ENCODE results near the gene CRK.
A peak's percentile ranks its signal among the peaks of the same experiment; 100 is the strongest.
"Not testable (repeated sequence)": the region's sequence is repeated elsewhere in the genome, so short reads cannot be mapped to it uniquely, and the experiment has no call there.

The CRK gene

DNA sequence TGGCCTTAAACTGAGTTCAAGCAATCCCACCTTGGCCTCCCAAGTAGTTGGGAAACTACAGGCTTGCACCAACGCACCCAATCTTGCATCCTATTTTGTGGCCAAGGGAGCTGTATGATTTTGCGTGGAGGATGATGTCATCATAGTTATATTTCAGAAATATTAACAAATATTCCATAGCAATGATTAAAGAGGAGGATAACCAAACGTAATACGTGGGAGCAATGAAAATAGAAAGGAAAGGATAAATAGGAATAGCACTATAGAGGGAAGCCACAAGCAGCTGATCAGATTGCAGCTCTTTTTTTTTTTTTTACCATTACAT lies 53.8 kb downstream of the CRK start:
- TF ChIP-seq, protein P1, sequence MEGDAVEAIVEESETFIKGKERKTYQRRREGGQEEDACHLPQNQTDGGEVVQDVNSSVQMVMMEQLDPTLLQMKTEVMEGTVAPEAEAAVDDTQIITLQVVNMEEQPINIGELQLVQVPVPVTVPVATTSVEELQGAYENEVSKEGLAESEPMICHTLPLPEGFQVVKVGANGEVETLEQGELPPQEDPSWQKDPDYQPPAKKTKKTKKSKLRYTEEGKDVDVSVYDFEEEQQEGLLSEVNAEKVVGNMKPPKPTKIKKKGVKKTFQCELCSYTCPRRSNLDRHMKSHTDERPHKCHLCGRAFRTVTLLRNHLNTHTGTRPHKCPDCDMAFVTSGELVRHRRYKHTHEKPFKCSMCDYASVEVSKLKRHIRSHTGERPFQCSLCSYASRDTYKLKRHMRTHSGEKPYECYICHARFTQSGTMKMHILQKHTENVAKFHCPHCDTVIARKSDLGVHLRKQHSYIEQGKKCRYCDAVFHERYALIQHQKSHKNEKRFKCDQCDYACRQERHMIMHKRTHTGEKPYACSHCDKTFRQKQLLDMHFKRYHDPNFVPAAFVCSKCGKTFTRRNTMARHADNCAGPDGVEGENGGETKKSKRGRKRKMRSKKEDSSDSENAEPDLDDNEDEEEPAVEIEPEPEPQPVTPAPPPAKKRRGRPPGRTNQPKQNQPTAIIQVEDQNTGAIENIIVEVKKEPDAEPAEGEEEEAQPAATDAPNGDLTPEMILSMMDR (IDR thresholded peaks at IDR 0.05; ENCODE audit: low read depth, low read length) = no peak

DNA sequence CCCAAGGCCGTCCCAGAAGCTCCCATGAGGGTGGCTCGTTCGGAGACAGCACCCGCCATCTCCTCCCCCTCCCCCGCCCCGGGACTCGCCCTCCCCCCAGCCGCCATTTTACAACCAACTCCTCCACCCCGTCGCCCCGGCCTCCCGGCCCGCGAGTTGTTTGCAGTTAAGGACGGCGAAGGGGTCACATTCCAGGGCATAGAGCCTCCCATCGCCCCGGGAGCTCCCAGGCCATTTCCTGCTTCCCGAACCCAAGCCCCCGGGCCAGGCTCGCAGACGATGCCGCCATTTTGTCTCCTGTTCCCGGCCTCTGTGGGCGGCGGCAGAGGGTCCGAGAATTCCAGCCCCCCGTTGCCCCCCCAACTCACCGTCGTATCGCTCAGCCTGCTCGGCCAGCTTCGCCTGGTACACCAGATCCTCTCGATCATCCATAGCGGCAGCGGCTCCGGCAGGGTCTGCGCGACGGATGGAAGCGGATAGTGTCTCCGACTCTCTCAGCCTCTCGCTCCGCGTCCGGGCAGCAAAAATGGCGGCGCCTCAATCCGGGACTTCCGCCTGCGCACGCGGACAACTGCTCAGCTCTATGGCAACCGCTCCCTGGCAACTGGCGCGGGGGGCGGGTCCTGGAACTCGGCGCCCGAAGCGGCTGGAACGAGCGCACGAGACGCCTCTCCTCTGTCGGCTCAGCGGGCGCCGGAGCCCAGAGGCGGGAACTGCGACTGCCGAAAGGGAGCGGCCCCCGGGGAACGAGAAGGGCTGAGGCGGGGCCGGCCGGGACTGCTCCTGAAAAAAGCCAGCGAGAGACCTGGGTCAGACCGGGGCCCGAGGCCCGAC lies 56.1 kb downstream of the CRK start, which contains the start of gene YWHAE:
TSS of gene YWHAE (minus strand) at position 544 of the 834 bp plus-strand sequence. CDS start at position 432, 112 bp downstream.
- peak; percentile 83 for DNase-seq (ENCODE audit: extremely low read depth, low read depth)
- TF ChIP-seq, protein P1 (IDR thresholded peaks at IDR 0.05; ENCODE audit: low read depth, low read length) = no peak

More for the DNA sequence above, 53.8 kb downstream of the CRK start:
- no peak for DNase-seq (ENCODE audit: extremely low read depth, low read depth)

DNA sequence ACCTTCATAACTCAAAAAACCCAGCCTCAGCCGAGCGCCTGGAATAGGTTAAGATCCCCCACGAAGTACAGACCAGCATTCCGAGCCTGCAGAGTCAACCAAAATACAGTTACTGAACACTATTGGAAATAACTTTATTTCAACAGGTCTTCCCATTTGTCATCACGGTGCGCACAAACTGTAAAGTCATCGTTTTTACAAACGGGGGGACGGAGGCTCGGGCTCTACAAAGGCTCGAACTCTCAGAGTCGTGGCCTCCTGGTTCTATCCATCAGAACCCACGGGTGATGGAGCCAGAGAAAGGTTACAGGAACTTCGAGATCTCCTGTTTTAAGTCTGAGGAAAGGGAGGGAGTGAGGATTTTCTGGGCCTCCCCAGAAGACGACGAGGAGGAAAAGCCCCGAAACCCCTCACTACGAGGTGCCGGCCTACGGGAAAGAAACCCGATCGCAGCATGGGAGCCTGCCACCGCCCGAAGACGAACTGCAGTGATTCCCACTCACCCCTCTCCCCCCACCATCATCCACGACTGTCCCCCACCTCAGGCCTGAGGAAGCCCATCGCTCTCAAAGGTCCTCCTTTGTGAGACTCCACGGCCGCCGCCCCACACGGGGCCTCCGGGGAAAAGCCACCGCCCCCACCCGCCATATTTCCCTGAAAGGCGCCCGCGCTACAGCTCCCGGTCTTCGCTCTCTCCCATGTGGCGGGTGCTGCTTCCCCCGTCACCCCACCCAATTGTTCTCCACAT lies 56.9 kb downstream of the CRK start:
- DNase-seq (ENCODE audit: extremely low read depth, low read depth) = no peak
- TF ChIP-seq, protein P1 (IDR thresholded peaks at IDR 0.05; ENCODE audit: low read depth, low read length) = no peak

DNA sequence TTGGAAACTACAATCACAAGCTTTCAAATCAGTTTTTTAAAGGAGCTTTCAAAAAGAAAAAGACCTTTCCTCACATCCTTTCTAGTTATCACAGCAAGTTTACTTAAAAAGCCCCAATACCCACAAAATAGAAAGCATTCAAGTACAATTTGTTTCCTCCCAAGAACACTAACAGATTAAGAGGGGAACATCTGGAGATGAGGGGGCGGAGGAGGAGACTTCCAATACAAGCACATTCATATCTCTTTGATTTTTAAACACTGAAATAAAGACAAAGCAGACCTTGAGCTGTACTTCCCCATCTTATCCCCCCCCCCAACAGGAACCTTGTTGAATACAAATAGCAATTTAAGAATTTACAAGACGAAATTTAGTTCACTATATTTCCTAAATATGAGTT lies 58.0 kb downstream of the CRK start:
- TF ChIP-seq, protein P1 (IDR thresholded peaks at IDR 0.05; ENCODE audit: low read depth, low read length) = no peak
- DNase-seq (ENCODE audit: extremely low read depth, low read depth) = no peak

DNA sequence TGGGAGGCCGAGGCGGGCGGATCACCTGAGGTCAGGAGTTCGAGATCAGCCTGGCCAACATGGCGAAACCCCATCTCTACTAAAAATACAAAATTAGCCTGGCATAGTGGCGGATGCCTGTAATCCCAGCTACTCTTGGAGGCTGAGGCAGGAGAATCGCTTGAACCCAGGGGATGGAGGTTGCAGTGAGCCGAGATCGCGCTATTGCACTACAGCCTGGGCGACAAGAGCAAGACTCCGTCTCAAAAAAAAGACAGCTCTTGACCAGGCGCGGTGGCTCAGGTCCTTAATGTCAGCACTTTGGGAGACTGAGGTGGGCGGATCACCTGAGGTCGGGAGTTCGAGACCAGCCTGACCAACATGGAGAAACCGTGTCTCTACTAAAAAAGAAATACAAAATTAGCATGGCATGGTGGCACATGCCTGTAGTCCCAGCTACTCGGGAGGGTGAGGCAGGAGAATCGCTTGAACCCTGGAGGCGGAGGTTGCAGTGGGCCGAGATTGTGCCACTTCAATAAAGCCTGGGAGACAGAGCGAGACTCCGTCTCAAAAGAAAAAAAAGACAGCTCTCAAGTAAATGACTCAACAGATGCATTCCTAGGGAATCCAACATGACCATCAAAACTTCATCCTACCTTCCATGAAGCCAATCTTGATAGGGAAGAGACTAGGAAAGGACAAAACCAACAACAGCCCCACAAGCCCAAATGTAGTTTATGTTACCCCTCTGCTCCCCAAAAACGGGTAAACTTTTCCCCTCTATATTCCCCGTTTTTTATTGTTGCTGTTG lies 60.0 kb downstream of the CRK start:
- not testable (repeated sequence) for DNase-seq (ENCODE audit: extremely low read depth, low read depth)

DNA sequence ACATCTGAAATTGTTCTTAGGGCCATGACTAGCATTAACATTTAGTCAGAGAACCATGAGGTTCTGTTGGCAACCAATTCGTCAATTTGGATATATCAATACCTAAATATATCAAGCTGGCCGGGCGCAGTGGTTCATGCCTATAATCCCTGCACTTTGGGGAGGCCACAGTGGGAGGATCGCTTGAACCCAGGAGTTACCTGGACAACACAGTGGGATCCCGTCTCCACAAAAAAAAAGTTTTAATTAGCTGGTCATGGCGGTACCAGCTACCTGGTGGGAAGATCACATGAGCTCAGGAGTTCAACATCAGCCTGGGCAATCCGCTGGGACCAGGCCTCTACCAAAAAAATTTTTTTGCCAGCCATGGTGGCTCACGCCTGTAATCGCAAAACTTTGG lies 64.5 kb downstream of the CRK start:
- TF ChIP-seq, protein P1 (IDR thresholded peaks at IDR 0.05; ENCODE audit: low read depth, low read length) = no peak
- DNase-seq (ENCODE audit: extremely low read depth, low read depth) = no peak

DNA sequence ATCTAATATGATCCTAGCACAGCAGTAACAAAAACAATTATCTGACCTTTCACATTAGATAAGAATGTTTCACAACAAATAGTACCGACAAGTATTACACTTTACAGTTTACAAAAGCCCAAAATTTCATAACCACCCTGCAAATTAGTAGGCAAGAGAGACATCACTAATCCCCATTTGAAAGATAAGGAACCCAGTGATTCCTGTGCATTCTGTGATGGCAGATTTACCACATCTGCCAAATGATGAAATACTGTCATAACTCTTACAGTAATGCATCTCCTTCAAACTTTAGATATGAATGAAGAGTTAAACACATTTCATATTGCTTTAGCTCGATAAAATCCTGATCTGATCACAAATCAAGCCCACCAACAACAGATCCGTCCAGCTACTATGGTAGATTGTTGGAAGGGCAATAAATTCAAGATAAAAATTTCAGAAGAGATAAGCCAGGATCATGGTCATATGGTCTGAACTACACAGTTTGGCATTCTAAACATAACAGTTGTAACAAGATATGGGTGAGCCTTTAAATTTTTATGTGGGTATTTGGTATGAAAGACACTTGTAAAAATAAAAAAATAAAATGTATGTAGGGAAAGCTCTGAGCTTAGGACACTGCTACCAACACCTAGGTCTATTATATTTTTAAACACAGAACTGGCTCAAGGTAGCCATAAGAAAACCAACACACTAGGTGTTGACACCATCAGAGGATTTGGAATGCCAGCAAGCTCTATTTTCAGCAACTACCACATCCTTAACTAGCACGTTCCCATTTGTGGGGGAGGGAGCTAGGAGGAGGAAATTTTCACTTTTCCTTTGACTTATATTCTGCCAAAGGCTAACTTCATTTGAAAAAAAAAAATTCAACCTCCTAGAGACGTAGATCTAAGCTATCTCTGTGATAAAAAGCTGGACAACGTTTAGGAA lies 65.3 kb downstream of the CRK start:
- DNase-seq (ENCODE audit: extremely low read depth, low read depth) = no peak
- TF ChIP-seq, protein P1 (IDR thresholded peaks at IDR 0.05; ENCODE audit: low read depth, low read length) = no peak

DNA sequence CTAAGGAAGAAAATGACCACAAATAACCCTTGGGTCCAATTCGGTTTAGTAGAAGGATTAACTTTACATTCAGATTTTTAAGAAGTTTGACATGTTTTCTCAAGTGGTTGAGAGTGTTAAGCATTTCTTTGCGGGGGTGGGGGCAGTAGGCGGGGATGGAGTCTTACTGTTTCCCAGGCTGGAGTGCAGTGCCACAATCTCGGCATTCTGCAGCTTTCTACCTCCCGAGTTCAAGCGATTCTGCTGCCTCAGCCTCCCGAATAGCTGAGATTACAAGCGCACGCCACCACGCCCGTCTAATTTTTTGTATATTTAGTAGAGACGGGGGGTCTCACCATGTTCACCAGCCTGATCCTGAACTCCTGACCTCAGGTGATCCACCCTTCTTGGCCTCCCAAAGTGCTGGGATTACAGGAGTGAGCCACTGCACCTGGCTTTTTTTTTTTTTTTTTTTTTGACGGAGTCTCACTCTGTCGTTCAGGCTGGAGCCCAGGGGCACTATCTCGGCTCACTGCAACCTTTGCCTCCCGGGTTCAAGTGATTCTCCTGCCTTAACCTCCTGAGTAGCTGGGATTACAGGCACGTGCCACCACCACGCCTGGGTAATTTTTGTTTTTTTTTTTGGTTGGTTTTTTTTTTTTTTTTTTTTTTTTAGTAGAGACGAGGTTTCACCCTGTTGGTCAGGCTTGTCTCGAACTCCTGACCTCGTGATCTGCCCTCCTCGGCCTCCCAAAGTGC lies 68.4 kb downstream of the CRK start:
- DNase-seq (ENCODE audit: extremely low read depth, low read depth) = not testable (repeated sequence)

DNA sequence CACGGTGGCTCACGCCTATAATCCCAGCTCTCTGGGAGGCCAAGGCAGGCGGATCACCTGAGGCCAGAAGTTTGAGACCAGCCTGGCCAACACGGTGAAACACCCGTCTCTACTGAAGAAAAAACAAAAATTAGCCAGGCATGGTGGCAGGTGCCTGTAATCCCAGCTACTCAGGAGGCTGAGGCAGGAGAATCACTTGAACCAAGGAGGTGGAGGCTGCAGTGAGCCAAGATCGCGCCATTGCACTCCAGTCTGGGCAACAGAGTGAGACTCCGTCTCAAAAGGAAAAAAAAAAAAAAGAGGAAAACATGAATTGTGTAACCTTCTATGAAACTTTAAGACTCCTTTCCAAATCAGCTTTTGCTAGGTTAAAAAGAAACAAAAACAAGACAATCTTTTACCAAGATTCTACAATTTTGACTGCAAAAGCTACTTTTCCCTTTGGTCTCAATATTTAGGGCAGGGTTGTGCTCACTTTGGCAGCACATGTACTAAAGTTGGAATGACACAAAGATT lies 69.3 kb downstream of the CRK start:
- not testable (repeated sequence) for DNase-seq (ENCODE audit: extremely low read depth, low read depth)

All from AG09319 (cell line).